T-helper 2 cell treated with Interferon-gamma antibody and Interleukin-4, amounts not matched to agents 100 ng/mL and 5 ng/mL, for 36 hours (primary cell): ENCODE results near the gene STAG1. TPM values are rescaled to one million over a fixed set of nuclear protein-coding genes. Genes with fewer than 3 reads are reported as not detected.
"Not testable (repeated sequence)": the region's sequence is repeated elsewhere in the genome, so short reads cannot be mapped to it uniquely, and the experiment has no call there.

Experiments
- intact Hi-C: fragments of 100-400 bp; cut with micrococcal nuclease; formaldehyde crosslinking; loops from one replicate; pipeline ENCODE4 v1.15.1; 2023
- total RNA-seq: library from RNA; stranded (reverse); gene quantifications from 2 replicates; pipeline ENCODE4 v1.2.3, GENCODE V29; 2022

STAG1 gene
- total RNA-seq: 48.7 and 50.8 TPM in 2 replicates

DNA sequence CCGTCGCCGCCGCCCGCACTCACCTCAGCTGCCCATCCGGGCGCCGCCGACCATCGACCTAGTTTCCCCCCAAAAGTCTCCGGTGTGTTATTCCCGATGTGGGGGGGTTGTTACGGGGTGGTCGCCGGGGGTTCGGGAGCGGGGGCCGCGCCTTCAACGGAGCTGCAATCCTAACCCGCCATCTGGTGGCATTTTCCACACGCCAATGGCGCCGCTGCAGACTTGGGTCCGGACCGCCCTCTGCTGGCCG is at the start of gene STAG1:
TSS of gene STAG1 (minus strand) at position 207 of the 250 bp plus-strand sequence. CDS start 121,480 bp downstream, outside the sequence.
- intact Hi-C loops: loop anchor here (1.0 to 5.0 kb wide), 7 partner anchors 110 to 556 kb away; partner anchors contain the start of genes MSL2, NCK1 and PCCB

DNA sequence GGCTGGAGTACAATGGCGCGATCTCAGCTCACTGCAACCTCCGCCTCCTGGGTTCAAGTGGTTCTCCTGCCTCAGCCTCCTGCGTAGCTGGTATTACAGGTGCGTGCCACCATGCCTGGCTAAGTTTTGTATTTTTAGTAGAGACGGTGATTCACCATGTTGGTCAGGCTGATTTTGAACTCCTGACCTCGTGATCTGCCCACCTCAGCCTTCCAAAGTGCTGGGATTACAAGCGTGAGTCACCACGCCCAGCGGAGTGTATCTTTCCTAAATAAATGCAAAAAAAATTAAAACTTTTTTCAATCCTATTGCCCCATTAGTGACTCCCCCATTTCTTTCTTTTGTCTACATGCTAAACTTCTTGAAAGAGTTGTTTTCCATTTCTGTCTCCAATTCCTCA is 49.0 kb upstream of the STAG1 start:
- intact Hi-C loops: not testable (repeated sequence)

DNA sequence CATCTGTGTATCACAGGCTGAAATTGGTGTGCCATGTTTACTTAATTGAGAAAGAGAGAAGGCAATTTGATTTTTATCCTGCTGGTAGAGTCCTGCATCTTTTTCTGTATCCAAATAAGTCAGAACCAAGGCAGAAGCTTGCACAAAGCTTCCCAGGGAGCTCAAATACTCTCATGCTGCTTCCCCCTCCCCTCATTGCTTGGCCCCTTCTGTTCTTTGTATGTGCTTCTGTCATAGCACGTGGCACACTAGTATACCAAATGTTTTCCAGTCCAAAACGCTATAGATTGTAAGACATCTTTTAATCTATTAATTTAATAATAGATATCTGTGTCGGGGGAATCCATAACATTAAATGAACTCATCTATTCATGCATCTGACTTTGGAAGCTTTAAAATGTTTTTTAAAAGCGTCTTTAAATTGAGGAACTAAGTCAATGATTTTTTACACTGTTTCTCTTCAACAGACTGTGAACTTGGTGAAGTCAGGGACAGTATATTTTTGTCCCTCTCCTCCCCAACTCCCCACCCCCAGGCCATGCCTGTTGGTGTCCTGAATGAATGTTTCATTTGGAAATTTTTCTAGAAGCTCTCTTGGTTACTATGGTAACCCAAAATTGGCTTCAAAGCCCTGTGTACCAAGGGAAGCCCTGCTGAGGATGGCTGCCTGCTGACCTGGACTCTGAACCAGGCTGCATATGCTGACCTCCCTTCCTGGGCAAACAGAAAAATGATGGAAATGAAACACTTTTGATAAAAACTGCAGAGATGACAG is 40.6 kb upstream of the STAG1 start:
- intact Hi-C loops: no loop called here

DNA sequence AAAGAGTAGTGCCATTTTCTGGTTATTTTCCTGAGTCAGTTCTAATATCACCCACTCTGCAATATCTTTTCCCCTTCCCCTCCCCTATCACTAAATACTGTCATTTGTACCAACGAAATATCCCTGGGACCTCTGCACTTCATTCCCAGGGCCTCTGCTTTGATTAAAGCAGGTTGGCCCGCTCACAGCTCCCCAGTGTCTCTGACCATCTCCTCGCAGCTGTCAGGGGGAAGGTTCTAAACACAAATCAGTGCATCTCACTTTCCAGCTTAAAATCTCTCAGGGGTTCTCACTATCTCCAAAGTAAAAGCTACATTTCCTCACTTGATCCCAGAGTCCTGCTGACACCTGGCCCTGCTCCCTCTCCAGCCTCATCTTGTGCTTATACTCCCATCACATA is 38.6 kb upstream of the STAG1 start:
- intact Hi-C loops: no loop called here

DNA sequence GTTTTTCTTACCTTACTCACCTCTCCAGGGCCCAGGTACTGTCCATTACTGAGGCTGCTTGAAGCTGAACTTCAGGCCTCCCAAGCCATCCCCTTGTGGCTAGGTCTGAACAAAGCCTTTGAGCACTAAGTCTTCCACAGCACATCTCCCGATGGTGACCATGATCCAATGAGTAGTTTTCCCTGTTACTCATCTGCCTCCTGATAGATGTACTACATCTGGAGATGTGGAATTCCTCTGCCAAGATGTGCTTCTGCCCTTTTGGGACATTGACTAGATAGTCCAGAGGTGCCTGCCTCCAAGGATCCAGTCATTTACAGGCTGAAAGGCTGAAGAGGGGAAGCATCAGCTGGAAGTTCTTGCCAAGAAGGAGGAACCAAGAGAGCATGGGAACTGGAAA is 37.8 kb upstream of the STAG1 start:
- intact Hi-C loops: no loop called here

DNA sequence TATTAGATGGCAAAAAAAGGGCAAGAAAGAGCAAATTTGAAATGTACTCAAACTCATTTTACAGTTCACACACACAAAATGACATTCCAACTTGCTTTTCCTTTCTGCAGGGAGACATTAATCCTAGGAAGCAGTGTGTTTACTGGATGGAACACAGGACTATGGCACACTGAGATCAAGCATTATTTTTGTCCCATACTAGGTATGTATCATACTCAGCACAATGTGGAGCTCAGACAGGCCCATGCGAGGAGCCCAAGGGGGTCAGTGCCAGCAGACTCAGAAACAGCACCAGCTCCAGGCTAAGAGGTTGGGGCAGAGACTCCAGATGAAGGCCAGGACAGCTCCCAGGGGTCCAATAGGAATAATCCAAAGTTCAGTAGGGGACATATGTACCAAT is 36.0 kb upstream of the STAG1 start:
- intact Hi-C loops: no loop called here

DNA sequence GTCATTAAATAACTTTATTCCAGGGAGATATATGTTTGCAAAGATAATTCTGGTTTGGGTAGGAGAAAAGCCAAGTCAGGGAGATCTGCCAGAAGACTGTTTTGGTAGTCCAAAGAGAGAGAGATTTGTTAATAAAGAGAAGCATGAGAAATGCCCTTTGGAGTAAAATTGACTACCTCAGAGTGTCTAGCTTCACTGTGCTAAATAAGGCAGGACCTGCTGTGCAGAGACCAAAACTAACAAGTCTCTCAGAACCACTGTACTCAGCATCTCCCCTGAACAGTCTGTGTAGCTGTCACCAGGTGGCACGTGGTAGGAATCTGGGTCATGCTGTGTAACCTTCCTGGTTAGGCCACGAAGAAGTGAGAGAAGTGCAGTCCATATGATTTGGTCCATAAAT is 35.2 kb upstream of the STAG1 start:
- intact Hi-C loops: no loop called here

DNA sequence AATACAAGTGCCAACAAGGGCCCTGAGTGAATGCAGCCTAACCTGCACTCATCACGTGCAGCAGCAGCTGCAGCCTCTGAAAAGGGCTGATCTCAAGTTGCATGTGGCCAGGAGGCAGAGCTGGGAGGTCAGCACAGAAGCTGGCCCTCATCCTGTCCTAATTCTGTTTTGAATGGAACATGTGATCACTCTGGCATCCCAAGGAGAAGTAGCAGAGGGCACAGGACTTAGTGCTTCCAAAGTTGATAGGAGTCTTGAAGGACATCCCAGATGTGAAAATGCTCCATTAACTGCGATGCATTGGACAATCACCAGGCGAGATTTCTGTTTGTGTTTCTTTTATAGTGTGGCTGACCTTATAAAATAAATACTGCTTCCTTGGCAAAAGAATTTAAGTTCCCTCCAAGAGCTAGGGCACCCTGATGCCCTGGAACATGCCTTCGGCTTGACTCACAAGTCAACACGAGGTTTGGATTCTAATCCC is 31.6 kb upstream of the STAG1 start:
- intact Hi-C loops: no loop called here

DNA sequence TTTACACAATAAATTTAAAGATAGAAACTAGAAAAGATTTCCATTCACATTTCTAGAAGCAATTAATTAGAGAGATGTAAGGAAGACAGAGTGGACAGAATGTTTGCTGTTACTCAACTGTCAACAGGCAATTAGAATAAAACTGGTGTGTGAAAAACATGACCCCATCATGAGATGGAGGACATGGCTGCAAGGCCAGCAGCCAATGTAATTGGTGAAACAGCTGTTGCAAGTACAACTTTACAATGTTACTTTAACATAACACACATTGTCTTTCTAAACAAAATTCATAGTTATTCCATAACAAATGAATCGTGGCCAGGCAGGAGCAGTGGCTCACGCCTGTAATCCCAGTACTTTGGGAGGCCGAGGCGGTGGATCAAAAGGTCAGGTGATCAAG is 28.6 kb upstream of the STAG1 start:
- intact Hi-C loops: no loop called here

DNA sequence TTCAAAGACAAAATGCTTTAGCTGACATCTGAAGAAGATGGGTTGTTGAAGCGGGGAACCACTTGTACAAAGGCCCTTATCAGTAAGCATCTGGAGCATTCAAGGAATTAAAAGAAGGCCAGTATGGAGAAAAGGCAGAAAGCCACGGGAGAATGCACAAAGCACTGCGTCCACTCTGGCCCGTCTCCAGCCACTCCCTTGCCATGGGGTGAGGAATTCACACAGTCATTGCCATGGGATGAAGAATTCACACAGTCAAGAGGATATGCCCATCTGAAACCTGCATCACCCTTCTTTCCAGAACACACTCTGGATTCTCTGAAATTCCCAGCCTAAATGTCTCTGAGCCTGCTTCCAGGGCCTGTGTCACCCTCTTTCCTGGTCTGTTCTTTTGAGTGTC is 26.7 kb upstream of the STAG1 start:
- intact Hi-C loops: no loop called here

DNA sequence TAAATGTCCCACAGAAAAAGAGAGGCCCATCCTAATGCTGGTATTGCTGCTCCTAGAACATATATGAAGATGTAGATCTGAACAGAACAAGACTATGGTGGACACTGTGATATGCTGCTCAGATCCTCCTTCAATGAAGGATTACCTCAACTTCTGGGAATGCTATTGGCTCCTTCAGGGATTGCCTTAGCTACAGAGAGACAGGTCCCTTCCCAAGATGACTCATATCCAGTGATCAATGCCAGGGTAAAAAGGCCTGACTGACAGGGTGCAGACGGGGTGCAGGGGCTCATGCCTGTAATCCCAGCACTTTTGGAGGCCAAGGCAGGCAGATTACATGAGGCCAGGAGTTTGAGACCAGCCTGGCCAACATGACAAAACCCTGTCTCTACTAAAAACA is 20.5 kb upstream of the STAG1 start:
- intact Hi-C loops: no loop called here

DNA sequence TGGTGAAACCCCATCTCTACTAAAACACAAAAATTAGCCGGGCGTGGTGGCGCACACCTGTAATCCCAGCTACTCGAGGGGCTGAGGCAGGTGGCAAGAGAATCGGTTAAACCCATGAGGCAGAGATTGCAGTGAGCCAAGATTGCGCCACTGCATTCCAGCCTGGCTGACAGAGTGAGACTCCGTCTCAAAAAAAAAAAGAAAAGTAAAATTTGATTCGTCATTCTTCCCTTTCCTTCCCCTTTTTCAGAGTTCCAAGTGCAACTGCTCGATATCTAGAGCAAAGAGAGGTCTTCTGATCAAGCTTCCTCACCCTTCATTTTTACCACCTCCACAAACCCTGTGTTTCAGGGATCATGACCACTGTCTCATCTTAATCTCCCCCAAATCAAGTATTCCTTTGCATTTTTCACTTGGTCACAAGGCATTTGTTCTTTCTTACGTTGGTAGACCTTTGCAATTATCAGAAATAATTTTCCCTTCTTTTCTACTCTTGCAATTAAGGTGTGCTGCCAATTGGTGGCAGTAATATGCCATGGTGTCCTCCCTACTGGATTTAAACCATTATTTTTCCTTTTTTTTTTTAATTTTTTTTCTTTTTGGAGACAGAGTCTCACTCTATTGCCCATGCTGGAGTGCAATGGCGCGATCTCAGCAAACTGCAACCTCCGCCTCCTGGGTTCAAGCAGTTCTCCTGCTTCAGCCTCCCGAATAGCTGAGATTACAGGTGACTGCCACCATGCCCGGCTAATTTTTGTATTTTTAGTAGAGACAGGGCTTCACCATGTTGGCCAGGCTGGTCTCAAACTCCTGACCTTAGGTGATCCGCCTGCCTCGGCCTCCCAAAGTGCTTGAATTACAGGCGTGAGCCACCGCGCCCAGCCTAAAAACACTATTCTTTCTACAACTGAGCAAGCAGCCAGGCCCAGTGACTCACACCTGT is 6.3 kb upstream of the STAG1 start:
- intact Hi-C loops: loop anchor here (1.0 kb wide), 1 partner anchor 256 kb away; no protein-coding TSS in a partner anchor

DNA sequence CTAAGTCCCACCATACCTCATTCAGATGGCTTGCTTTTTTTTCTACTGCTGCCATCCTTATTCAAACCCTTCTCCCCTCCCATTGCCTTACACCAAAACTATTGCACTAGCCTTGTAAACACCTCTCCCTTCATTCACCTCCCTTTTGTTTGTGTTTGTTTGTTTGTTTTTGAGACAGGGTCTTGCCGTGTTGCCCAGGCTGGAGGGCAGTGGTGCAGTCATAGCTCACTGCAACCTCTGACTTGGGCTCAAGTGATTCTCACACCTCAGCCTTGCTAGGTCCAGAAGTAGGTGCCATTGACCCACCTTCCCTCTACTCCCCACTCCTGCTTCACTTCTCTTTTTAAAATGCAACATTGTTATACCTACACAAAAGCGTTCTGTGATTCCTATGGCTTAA is 3.0 kb upstream of the STAG1 start:
- intact Hi-C loops: no loop called here

DNA sequence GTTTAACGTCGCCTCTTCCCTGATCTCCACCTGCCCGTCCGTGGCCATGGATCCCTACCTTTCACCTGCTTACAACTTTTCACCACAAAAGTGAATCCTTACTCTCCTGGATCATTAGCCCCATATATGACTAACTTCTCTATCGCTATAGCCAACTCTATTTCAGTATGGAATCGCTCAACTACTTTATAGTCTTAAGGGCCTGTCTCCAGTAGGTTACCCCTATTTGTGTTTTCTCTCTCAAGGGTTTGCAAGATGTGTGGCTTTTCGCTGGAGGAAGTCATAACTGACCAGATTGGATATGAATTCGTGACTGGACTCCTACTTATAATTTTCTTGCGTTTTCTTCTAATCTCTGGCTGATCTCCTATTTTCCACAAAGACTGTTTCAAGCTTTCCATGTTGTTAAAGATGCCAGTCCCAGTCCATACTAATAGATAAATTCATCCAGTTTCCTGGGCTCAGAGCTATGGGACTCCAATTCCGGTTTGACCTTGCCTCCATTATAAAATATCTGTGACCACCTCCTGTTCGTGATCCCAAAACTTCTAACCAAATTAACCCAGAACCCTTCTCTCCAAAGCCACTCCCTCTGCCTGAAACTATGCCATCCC is 1.3 kb upstream of the STAG1 start:
- intact Hi-C loops: loop anchor here (1.0 to 5.0 kb wide), 3 partner anchors 156 to 678 kb away; no protein-coding TSS in a partner anchor

DNA sequence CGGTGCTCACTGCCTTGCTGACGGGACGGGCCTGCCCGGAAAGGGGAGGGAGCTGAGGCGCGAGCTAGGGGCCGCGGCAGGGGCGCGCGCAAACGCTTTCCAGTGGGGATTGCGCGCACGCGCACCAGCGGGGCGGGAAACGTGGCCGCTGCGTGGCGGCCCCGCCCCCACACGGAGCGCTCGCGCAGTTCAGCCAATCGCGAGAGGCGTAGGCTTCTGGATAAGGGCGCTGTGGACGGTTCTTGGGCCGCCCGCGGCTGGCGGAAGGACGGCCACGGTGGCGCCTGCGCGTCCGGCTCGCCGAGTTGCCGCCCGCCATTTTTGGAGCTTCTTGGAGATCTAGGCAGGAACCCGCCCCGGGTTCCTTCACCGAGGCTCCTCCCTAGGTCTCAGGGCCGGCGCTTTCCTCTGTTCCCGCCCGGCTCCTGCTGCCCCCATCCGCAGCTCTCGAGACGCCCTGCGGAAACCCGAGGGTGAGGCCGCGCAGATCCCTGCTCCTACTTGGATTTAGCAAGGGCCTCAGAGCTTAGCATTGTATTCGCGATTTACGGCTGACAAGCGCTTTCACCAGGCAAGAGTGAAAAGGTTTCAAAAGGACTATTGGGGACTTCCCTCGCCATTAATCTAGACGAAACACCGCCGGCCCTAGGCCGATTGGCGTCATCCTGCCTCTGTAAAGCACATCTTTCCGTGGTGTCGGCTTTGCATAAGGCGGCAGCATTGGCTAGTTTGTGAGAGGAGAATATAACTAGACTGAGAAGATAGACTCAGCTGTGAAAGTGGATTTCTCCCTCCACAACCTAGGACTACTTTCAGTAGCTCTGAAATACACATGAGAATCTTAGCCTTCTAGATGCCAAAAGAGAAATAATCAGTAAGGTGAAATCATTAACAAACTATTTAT is 496 bp upstream of the STAG1 start:
- intact Hi-C loops: loop anchor here (1.0 to 5.0 kb wide), 9 partner anchors 110 to 677 kb away; partner anchors contain the start of genes MSL2, NCK1 and PCCB

DNA sequence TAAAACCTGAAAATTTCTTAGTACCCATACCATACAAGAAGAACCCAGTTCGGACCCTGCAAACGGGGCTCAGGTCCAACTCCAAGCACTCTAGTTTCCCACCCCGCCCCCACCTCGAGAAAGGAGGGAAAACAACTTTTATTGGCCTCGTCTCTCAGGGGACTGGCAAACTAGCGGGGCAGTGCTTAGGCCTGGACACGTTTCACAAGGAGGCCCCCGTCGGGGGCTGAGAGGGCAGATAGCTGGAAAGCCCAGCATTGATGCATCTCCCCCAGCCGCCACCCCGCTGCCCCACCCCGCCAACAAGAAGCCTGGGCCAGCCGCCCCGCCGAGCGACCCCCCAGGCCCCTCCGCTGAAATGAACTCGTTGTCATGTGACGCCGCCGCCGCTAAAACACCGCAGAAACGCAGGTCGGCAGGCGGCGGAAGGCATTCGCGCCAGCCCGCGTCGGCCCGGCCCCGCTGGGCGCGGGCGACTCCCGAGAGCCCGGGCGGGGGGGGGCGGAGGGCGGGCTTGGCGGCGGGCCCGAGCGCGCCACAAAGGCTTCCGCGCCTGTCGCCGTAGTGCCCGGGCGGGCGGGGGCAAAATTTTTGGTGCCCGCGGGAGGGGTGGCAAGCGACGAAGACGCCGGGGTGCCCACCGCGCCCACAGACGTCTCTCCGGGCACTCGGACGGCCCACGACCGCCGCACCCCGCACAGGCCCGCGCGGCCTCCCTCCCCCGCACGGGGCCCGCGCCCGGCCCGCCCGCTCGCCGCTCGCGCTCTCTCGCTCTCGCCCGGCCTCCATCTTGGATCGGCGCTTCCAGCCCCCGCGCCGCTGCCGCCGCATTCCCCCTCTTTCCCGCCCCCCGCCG is 634 bp downstream of the STAG1 start:
- intact Hi-C loops: loop anchor here (1.0 to 5.0 kb wide), 8 partner anchors 111 to 555 kb away; partner anchors contain the start of genes MSL2, NCK1 and PCCB

DNA sequence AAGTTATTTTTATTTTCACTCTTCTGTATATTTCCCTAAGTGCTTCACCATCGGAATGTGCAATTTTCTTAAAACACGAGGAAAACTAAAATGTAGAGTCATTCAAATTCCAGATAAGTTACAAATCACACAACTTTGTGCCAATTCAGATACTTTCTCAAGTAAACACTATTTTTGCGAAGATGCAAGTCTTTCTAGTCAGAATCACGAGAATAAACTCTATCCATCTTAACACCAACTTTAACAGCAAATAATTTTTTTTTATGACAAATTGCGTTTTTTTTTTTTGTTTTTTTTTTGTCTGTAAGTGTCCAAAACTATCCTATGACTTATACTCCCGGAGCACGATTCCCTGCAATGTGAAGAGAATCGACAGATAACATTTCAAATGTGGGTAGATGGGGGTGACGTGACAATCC is 1.3 kb downstream of the STAG1 start:
- intact Hi-C loops: loop anchor here (1.0 to 5.0 kb wide), 2 partner anchors 154 to 445 kb away; no protein-coding TSS in a partner anchor

DNA sequence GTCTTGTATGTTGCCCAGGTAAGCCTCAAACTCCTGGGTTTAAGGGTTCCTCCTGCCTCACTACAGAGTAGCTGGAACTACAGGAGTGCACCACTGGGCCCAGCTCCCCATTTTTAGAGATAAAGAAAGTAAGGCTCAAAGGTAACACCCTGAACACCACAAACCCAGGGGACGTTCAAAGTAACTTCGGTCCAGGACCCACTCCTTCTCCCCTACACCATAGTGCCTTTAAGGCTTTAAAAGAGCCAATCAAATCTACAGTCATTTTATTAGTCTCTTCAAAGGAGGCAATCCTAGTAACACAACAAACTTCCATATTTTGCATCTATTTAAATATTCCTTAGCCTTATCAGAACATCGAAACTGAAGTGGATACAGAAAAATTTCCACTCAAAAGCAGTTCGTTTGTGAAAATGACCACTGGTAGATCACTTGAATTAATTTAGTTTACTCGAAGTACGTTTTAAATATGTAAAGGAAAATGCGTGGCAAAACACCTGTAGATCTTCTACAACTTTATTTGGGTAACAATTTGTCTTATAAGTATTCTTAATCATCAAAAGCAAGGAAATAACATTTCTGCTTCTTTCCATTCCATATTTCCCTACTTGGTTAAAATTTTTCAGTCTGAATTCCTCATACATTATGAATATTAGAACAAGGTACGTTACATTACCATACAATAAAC is 1.8 kb downstream of the STAG1 start:
- intact Hi-C loops: loop anchor here (5.0 kb wide), 1 partner anchor 153 kb away; no protein-coding TSS in a partner anchor

DNA sequence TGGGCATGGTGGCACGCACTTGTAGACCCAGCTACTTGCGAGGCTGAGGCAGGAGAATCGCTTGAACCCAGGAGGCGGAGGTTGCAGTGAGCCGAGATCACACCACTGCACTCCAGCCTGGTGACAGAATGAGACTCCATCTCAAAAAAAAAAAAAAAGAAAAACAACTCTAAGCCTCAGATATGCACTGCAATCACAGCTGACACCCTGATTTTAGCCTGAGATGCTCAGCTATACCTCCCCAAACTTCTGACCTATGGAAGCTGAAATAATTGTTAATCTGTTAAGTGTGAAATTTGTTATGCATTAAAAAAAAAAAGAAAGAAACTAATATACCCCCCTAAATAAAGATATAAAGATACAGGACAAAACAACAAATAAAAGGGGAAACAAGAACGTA is 2.6 kb downstream of the STAG1 start:
- intact Hi-C loops: loop anchor here (5.0 kb wide), 1 partner anchor 152 kb away; no protein-coding TSS in a partner anchor
